ENCODE data around the gene SFT2D2. TPM values are rescaled to one million over a fixed set of nuclear protein-coding genes. Genes with fewer than 3 reads are reported as not detected.

The SFT2D2 gene
- total RNA-seq, 4 donors from 2014 or later, result 42.5 to 77.9 (median 58.4) TPM

DNA sequence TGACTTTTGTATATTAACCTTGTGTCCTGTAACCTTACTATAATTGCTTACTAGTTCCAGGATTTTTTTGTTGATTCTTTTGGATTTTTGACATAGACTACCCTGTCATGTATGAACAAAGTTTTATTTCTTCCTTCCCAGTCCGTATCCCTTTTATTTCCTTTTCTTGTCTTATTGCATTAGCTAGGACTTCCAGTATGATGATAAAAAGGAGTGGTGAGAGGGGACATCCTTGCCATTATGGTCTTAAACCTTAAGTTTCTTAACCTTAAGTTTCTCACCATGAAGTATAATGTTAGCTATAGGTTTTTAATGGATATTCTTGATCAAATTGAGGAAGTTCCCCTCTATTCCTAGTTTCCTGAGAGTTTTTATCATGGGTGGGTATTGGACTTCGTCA lies 30.4 kb downstream of the SFT2D2 start:
- H3K36me3 ChIP-seq, result peaks cover 7% of the 10 kb centered on the region
- 98% methylated on average over 2 of the region's 2 CpGs for WGBS
- no peak overlapping the region for H3K27ac ChIP-seq
- peaks cover 2% of the 10 kb centered on the region for H3K4me1 ChIP-seq
- no peak for TF ChIP-seq POLR2AphosphoS5 (IDR thresholded peaks at IDR 0.05)
- TF ChIP-seq, protein P1, sequence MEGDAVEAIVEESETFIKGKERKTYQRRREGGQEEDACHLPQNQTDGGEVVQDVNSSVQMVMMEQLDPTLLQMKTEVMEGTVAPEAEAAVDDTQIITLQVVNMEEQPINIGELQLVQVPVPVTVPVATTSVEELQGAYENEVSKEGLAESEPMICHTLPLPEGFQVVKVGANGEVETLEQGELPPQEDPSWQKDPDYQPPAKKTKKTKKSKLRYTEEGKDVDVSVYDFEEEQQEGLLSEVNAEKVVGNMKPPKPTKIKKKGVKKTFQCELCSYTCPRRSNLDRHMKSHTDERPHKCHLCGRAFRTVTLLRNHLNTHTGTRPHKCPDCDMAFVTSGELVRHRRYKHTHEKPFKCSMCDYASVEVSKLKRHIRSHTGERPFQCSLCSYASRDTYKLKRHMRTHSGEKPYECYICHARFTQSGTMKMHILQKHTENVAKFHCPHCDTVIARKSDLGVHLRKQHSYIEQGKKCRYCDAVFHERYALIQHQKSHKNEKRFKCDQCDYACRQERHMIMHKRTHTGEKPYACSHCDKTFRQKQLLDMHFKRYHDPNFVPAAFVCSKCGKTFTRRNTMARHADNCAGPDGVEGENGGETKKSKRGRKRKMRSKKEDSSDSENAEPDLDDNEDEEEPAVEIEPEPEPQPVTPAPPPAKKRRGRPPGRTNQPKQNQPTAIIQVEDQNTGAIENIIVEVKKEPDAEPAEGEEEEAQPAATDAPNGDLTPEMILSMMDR (IDR thresholded peaks at IDR 0.05), result no peak
- TF ChIP-seq EP300 (IDR thresholded peaks at IDR 0.05), result no peak
- TF ChIP-seq POLR2A (IDR thresholded peaks at IDR 0.05), result no peak
- H3K9me3 ChIP-seq, result no peaks in the 10 kb centered on the region
- no peaks in the 10 kb centered on the region for H3K27me3 ChIP-seq
- DNase-seq (ENCODE audit: low spot score in 2 of 2), result no peak
- H3K4me3 ChIP-seq, result no peak overlapping the region

- Histone ChIP-seq H3K36me3 (peaks cover 3% of the 10 kb centered on the region), H3K4me3 (no peak overlapping the region), H3K4me1 (peaks cover 10% of the 10 kb centered on the region), H3K27me3 (no peaks in the 10 kb centered on the region), H3K27ac (no peak overlapping the region), H3K9me3 (no peaks in the 10 kb centered on the region)
- TF ChIP-seq EP300 (IDR thresholded peaks at IDR 0.05) (no peak), POLR2A (IDR thresholded peaks at IDR 0.05) (no peak), POLR2AphosphoS5 (IDR thresholded peaks at IDR 0.05) (no peak)
- TF ChIP-seq, protein P1 (IDR thresholded peaks at IDR 0.05), result no peak
- no peak for DNase-seq (ENCODE audit: low spot score in 2 of 2)
- 50% methylated on average over 2 of the region's 2 CpGs for whole genome bisulfite sequencing
Measured at GRCh38 chr1:168257397-168257796, 31.6 kb downstream of the SFT2D2 start.

- Histone ChIP-seq H3K9me3 (no peaks in the 10 kb centered on the region), H3K27ac (no peak overlapping the region), H3K36me3 (peaks cover 2% of the 10 kb centered on the region), H3K27me3 (no peaks in the 10 kb centered on the region), H3K4me1 (peaks cover 10% of the 10 kb centered on the region), H3K4me3 (no peak overlapping the region)
- TF ChIP-seq, protein P1 (IDR thresholded peaks at IDR 0.05), result no peak
- no peak for TF ChIP-seq EP300 (IDR thresholded peaks at IDR 0.05)
- TF ChIP-seq POLR2A (IDR thresholded peaks at IDR 0.05), result no peak
- TF ChIP-seq POLR2AphosphoS5 (IDR thresholded peaks at IDR 0.05), result no peak
- WGBS, result 82% methylated on average over 1 of the region's 1 CpG
- no peak for DNase-seq (ENCODE audit: low spot score in 2 of 2)
Measured at GRCh38 chr1:168259567-168259966, 33.8 kb downstream of the SFT2D2 start.

GRCh38 chr1:168260393-168260792 lies 34.6 kb downstream of the SFT2D2 start:
- WGBS, result 93% methylated on average over 3 of the region's 3 CpGs

GRCh38 chr1:168261390-168261789 lies 35.6 kb downstream of the SFT2D2 start:
- Histone ChIP-seq H3K4me3 (no peak overlapping the region), H3K27me3 (no peaks in the 10 kb centered on the region), H3K27ac (no peak overlapping the region), H3K36me3 (peaks cover 6% of the 10 kb centered on the region), H3K4me1 (peaks cover 10% of the 10 kb centered on the region), H3K9me3 (no peaks in the 10 kb centered on the region)
- no peak for TF ChIP-seq EP300 (IDR thresholded peaks at IDR 0.05)
- no peak for DNase-seq (ENCODE audit: low spot score in 2 of 2)
- WGBS, result 7% methylated on average over 2 of the region's 2 CpGs

More at GRCh38 chr1:168260393-168260792, 34.6 kb downstream of the SFT2D2 start:
- no peak overlapping the region for H3K4me3 ChIP-seq
- peaks cover 10% of the 10 kb centered on the region for H3K4me1 ChIP-seq
- no peaks in the 10 kb centered on the region for H3K27me3 ChIP-seq
- H3K36me3 ChIP-seq, result peaks cover 6% of the 10 kb centered on the region
- no peaks in the 10 kb centered on the region for H3K9me3 ChIP-seq
- no peak overlapping the region for H3K27ac ChIP-seq
- no peak for DNase-seq (ENCODE audit: low spot score in 2 of 2)
- TF ChIP-seq, protein P1 (IDR thresholded peaks at IDR 0.05), result no peak
- TF ChIP-seq POLR2A (IDR thresholded peaks at IDR 0.05) (no peak), EP300 (IDR thresholded peaks at IDR 0.05) (no peak), POLR2AphosphoS5 (IDR thresholded peaks at IDR 0.05) (no peak)

GRCh38 chr1:168263130-168263529 lies 37.3 kb downstream of the SFT2D2 start:
- no peak for DNase-seq (ENCODE audit: low spot score in 2 of 2)
- Histone ChIP-seq H3K27ac (no peak overlapping the region), H3K36me3 (peaks cover 6% of the 10 kb centered on the region), H3K4me1 (peaks cover 10% of the 10 kb centered on the region), H3K27me3 (no peaks in the 10 kb centered on the region), H3K9me3 (no peaks in the 10 kb centered on the region), H3K4me3 (no peak overlapping the region)
- no peak for TF ChIP-seq EP300 (IDR thresholded peaks at IDR 0.05)
- WGBS, result 95% methylated on average over 4 of the region's 4 CpGs

All from suprapubic skin (tissue), 4 donors.